Spinal cord (tissue), 10 donors: ENCODE data around the gene RAB15. TPM values are rescaled to one million over a fixed set of nuclear protein-coding genes. Genes with fewer than 3 reads are reported as not detected.
"Not testable (repeated sequence)": the region's sequence is repeated elsewhere in the genome, so short reads cannot be mapped to it uniquely, and the experiment has no call there.

Experiments used
- DNase-seq, 6 donors: peaks; one replicate each; pipeline versions ENCODE4 v3.0.0 to v3.0.0-alpha.2; 2013 to 2015; ENCODE audit warnings: low spot score in 6 of 6, low read depth in 4 of 6
- H3K27ac ChIP-seq: one replicate; pipeline ENCODE4 v1.5.1; 2013; ENCODE audit warnings: low read depth, low read length, control low read depth
- H3K27me3 ChIP-seq: one replicate; pipeline ENCODE4 v1.6.1; 2013; ENCODE audit warnings: low read length; ENCODE audit not compliant: control insufficient read depth, insufficient read depth
- H3K36me3 ChIP-seq: one replicate; pipeline ENCODE4 v1.6.1; 2013; ENCODE audit warnings: low read length; ENCODE audit not compliant: control insufficient read depth, insufficient read depth
- H3K4me1 ChIP-seq: one replicate; pipeline ENCODE4 v1.6.1; 2013; ENCODE audit warnings: low read length; ENCODE audit not compliant: control insufficient read depth, insufficient read depth
- H3K4me3 ChIP-seq: one replicate; pipeline ENCODE4 v1.5.1; 2013; ENCODE audit warnings: low read depth, low read length, control low read depth
- H3K9me3 ChIP-seq: one replicate; pipeline ENCODE4 v1.6.1; 2013; ENCODE audit warnings: low read length; ENCODE audit not compliant: control insufficient read depth, insufficient read depth
- WGBS: methylation state at CpG from one replicate; pipeline ENCODE4 v1.1.5; 2013; ENCODE audit warnings: missing lambda C conversion rate; ENCODE audit not compliant: insufficient coverage; 5-methylcytosine and 5-hydroxymethylcytosine counted together
- polyA plus RNA-seq, 2 donors: library from polyadenylated mRNA; unstranded; fragments of 120-200 nt; gene quantifications; one replicate each; pipeline ENCODE4 v1.2.1, GENCODE V29; 2013; ENCODE audit not compliant: insufficient read length in 2 of 2
- total RNA-seq, 2 donors: library from RNA; depleted of rRNA in 1 of 2; stranded (reverse); fragments of 120-200 nt in 1 of 2; fragments of >200 nt in 1 of 2; gene quantifications; one replicate each; pipeline versions ENCODE4 v1.2.3 to v1.2.4, GENCODE V29; 2013 to 2014
- donor health status: healthy.

RAB15 gene
- total and polyA plus RNA-seq, 4 donors: 23.5 to 102 (median 57.6) TPM

- WGBS: 89% methylated on average over 4 of the region's 5 CpGs
- Histone ChIP-seq H3K4me1 (peaks cover 7% of the 10 kb centered on the region), H3K9me3 (no peaks in the 10 kb centered on the region)
Observed at GRCh38 chr14:64919618-64920017, 52.5 kb downstream of the RAB15 start.

GRCh38 chr14:64919215-64919614 lies 52.9 kb downstream of the RAB15 start:
- Histone ChIP-seq H3K27me3 (no peaks in the 10 kb centered on the region), H3K27ac (no peak overlapping the region), H3K4me3 (no peak overlapping the region), H3K36me3 (no peaks in the 10 kb centered on the region), H3K9me3 (no peaks in the 10 kb centered on the region), H3K4me1 (peaks cover 7% of the 10 kb centered on the region)
- no peak for DNase-seq

More at GRCh38 chr14:64919618-64920017, 52.5 kb downstream of the RAB15 start:
- no peak for DNase-seq
- Histone ChIP-seq H3K36me3 (no peaks in the 10 kb centered on the region), H3K4me3 (no peak overlapping the region), H3K27ac (no peak overlapping the region), H3K27me3 (no peaks in the 10 kb centered on the region)

GRCh38 chr14:64918216-64918615 lies 53.9 kb downstream of the RAB15 start:
- 80% methylated on average over 4 of the region's 4 CpGs for WGBS
- no peak overlapping the region for H3K4me3 ChIP-seq
- H3K4me1 ChIP-seq: peaks cover 7% of the 10 kb centered on the region
- no peaks in the 10 kb centered on the region for H3K36me3 ChIP-seq
- no peak for DNase-seq
- H3K27me3 ChIP-seq: no peaks in the 10 kb centered on the region
- H3K27ac ChIP-seq: no peak overlapping the region
- H3K9me3 ChIP-seq: no peaks in the 10 kb centered on the region

DNA sequence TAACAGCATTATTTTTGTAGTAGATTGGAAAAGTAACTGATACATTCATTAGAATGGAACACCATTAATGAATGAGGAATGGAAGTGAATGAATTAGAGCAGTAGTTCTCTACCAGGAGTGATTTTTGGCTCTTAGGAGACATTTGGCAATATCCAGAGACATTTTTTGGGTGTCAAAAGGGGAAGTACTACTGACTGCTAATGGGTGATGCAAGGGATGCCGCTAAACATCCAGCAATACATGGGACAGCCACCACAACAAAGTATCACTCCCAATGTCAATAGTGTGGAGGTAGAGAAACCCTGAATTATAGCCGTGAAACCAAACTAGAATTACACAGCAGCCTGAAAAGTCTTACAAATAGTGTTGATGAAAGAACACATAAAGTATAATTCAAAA lies 56.3 kb downstream of the RAB15 start:
- H3K9me3 ChIP-seq: no peaks in the 10 kb centered on the region
- WGBS: no CpG with 5 or more reads among the region's 2 CpGs
- no peak overlapping the region for H3K27ac ChIP-seq
- no peaks in the 10 kb centered on the region for H3K27me3 ChIP-seq
- no peak overlapping the region for H3K4me3 ChIP-seq
- H3K36me3 ChIP-seq: no peaks in the 10 kb centered on the region
- H3K4me1 ChIP-seq: peaks cover 7% of the 10 kb centered on the region
- DNase-seq: no peak

DNA sequence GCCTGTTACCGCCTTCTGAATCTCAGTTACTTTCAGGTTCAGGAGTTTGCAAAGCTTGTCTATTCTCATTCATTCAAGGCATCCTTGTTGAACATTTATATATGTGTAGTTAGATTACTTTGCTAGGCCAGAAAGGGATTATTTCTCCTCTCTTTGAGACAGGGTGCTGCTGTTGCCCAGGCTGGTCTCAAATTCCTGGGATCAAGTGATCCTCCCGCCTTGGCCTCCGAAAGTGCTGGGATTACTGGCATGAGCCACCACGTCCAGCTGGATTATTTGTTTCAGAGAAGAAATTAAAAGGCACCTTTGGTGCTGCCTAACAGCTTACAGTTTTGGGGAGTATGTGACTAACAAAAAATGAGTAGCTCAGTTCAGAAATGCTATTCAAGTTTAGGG lies 57.1 kb downstream of the RAB15 start:
- WGBS: 33% methylated on average over 3 of the region's 4 CpGs
- H3K27me3 ChIP-seq: no peaks in the 10 kb centered on the region
- H3K9me3 ChIP-seq: no peaks in the 10 kb centered on the region
- H3K4me3 ChIP-seq: peak overlapping the region; percentile 98
- DNase-seq: no peak
- peaks cover 7% of the 10 kb centered on the region for H3K4me1 ChIP-seq
- H3K36me3 ChIP-seq: no peaks in the 10 kb centered on the region
- no peak overlapping the region for H3K27ac ChIP-seq

DNA sequence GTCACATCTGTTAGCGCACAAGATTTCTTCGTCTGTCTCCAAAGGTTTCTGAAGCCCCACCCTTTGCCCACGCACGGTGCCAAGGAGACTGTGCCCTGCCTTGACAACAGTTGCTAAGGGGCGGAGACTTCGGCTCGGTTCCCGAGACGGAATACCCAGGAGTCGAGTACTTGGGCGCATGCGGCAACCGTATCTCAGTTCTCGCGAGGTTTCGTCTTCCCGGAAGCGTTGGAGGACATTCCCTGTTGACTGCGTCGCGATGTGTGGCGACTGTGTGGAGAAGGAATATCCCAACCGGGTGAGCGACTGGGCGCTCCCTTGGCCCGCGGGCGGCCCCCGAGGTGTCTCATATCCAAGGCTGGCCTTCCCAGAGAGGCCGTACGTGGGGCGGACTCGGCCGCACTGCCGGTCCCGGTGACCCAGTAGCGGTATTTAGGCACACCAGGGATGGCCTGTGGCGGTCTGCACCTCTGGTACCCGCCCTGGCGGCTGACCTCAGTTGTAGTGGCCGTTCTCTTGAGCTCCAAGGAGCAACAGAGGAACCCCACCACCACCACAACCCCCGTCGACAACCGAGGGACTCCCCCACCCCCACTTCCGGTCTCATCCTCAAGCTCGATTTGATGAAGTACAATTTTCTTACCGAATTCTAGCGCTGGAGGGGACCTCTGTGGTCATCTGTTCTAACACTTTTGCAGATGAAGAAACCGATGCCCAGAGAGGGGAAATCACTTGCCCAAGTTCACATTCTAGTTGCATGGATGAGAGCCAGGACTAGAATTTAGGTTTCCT lies 57.7 kb downstream of the RAB15 start, which contains the start of gene CHURC1:
Gene CHURC1, plus strand, starts transcription at position 219 of the 792 bp plus-strand sequence. Its CDS starts 41 bp downstream, at position 260.
- Histone ChIP-seq H3K4me3 (peak within 1 kb of the TSS; percentile 98), H3K27ac (peak within 1 kb of the TSS; percentile 91), H3K9me3 (no peaks in the 10 kb centered on the region), H3K36me3 (no peaks in the 10 kb centered on the region), H3K4me1 (peaks cover 4% of the 10 kb centered on the region), H3K27me3 (no peaks in the 10 kb centered on the region)
- WGBS: 0% methylated on average over 48 of the region's 49 CpGs
- DNase-seq: peak; percentile 96 to 100 (median 99)

DNA sequence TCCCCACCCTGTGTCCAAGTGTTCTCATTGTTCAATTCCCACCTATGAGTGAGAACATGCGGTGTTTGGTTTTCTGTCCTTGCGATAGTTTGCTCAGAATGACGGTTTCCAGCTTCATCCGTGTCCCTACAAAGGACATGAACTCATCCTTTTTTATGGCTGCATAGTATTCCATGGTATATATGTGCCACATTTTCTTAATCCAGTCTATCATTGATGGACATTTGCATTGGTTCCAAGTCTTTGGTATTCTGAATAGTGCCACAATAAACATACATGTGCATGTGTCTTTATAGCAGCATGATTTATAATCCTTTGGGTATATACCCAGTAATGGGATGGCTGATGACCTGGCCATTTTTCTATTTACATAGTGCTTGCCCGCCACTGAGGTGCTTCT lies 58.7 kb downstream of the RAB15 start:
- not testable (repeated sequence) for DNase-seq, H3K27me3 ChIP-seq, H3K9me3 ChIP-seq, H3K36me3 ChIP-seq, H3K4me1 ChIP-seq, H3K4me3 ChIP-seq
- peak overlapping the region; percentile 91 for H3K27ac ChIP-seq
- WGBS: no CpG with 5 or more reads among the region's 5 CpGs

DNA sequence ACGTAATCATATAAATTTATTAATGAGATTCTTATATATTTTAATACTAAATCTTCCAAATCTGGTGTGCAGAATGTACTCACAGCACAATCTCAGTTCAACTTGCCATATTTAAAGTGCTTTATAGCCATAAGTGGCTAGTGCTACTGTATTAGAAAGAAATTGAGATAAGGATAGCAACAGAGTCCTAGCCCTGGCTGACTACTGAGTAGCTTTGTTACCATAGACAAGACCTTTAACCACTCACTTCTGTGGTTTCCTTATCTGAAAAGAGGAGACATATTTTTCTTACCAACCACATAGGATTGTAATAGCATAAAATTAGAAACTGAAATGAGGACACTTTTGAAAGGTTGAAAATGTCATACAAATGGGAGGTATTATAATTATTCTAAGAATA lies 59.9 kb downstream of the RAB15 start:
- Histone ChIP-seq H3K27ac (no peak overlapping the region), H3K36me3 (no peaks in the 10 kb centered on the region), H3K9me3 (no peaks in the 10 kb centered on the region), H3K27me3 (no peaks in the 10 kb centered on the region), H3K4me3 (no peak overlapping the region), H3K4me1 (peaks cover 3% of the 10 kb centered on the region)
- no peak for DNase-seq
- no CpG with 5 or more reads among the region's 1 CpG for WGBS

- WGBS: 32% methylated on average over 2 of the region's 3 CpGs
- Histone ChIP-seq H3K36me3 (no peaks in the 10 kb centered on the region), H3K27me3 (no peaks in the 10 kb centered on the region), H3K27ac (no peak overlapping the region), H3K4me3 (no peak overlapping the region), H3K4me1 (peaks cover 6% of the 10 kb centered on the region), H3K9me3 (no peaks in the 10 kb centered on the region)
- DNase-seq: peak in 2 of 6 donors; percentile 17 to 44
Observed at GRCh38 chr14:64910847-64911495, 61.2 kb downstream of the RAB15 start.

DNA sequence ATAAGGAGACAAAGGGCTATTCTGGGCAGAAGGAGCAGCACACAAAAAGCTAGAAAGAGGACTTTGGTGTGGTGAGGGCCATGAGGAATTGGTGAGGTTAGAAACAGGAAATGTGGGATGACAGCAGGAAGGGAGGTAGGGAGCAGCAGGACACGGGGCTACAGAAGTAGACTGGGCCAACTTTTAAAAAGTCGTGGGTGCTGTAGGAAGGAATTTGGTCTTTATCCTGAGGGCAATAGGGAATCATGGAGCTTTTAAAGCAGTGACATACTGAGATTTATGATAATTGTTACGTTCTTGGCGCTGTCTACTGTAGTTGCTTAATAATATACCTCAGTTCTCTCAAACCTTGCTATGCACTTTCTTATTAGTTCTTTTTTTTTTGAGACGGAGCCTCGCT lies 66.1 kb downstream of the RAB15 start:
- no peaks in the 10 kb centered on the region for H3K36me3 ChIP-seq
- H3K4me1 ChIP-seq: peaks cover 3% of the 10 kb centered on the region
- no peak for DNase-seq
- H3K4me3 ChIP-seq: no peak overlapping the region
- no CpG with 5 or more reads among the region's 6 CpGs for WGBS
- H3K27me3 ChIP-seq: no peaks in the 10 kb centered on the region
- no peak overlapping the region for H3K27ac ChIP-seq
- no peaks in the 10 kb centered on the region for H3K9me3 ChIP-seq
